ENCODE measurements around the gene CYB5RL.

DNA sequence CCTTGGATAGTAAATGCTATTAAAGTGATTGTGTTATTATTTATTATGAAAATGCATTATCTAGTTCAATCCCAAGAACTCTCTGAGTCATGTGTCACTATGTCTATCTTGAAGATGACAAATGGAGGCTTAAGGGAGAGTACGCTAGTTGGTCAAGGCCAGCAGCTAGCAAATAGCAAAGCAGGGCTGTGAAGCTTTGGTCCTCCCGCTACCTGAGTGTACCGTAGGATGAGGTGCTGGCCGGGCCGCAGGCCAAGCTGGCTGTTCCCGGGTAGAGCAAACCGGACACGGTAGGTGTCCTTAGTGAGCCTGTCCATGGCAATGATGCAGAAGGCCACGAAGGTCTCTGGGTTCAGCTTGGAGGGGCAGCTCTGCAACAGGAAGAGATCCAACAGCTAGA is 9.3 kb downstream of the CYB5RL start:
- TF ChIP-seq ELF1 (IDR thresholded peaks at IDR 0.05): no peak
- TF ChIP-seq RCOR1 (IDR thresholded peaks at IDR 0.05; ENCODE audit: low read length): no peak

Measured in SK-N-SH (cell line).